HG02973 (cell line): ENCODE results near the gene FRMD4A.
"Not testable (repeated sequence)": the region's sequence is repeated elsewhere in the genome, so short reads cannot be mapped to it uniquely, and the experiment has no call there.

Source experiments
- ATAC-seq: cut with Tn5 transposase; IDR thresholded peaks from one replicate; pipeline ENCODE4 v1.9.1; 2021; ENCODE audit warnings: moderate library complexity; ENCODE audit not compliant: unreplicated experiment

The FRMD4A gene

DNA sequence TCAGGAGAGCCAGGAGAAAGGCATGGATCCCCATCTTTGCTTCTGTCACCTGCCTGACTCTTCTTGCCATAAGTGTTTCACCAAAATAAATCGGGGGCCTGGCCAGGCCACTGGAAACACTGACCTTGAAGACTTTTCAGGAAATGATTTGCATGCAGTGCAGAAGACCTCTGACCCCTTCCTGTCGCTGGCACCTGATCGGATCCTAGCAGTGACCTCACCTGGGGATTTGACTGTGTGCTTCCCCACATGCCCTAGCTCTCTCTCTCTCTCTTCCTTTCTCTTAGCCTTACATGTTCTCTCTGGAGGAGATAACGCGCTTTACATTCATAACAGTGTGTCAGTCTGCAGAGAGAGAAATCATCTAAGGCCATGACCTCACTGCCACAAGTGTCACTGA is 500.9 kb downstream of the FRMD4A start:
- no peak for ATAC-seq

DNA sequence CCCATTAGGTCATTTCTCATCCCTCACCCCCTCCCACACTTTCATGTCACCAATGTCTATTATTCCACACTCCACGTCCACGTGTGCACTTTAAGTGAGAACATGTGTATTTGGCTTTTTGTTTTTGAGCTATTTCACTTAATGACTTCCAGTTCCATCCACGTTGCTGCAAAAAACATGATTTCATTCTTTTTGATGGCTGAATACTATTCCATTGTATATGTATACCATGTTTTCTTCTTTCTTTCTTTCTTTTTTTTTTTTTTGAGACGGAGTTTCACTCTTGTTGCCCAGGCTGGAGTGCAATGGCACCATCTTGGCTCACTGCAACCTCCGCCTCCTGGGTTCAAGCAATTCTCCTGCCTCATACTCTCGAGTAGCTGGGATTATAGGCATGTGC is 502.4 kb downstream of the FRMD4A start:
- ATAC-seq: not testable (repeated sequence)

DNA sequence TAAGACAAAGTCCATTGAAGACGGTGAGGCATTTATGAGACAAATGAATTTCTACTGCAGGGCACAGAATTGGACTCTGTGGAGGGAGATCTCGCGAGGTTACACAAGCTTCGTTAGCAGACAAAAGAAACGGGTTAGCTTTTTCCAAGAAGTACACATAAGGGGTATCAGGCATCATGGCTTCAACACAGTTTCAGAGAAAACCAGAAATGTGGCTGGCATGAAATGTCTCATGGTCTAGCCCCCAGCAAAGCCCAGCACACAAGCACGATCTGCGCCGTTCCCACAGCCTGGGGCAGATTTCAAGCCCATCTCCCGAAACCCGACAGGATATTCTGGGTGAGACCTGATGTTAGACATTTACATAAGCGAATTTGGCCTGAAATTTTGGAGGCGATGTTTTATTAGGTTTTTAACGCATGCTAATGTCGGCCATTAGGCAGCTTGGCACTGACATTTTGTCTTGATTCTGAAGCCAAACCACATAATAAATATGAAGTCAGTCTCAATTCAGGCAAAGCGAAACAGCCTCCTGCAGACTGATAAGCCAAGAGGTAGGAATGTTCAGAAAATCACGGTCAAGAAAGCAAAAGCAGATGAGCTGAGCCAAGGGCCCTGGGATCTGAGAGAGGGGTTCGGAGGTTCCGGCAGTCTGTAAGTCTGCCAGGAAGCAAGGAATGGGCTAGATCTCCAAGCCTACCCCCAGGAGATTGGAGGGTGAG is 503.5 kb downstream of the FRMD4A start:
- ATAC-seq: no peak

DNA sequence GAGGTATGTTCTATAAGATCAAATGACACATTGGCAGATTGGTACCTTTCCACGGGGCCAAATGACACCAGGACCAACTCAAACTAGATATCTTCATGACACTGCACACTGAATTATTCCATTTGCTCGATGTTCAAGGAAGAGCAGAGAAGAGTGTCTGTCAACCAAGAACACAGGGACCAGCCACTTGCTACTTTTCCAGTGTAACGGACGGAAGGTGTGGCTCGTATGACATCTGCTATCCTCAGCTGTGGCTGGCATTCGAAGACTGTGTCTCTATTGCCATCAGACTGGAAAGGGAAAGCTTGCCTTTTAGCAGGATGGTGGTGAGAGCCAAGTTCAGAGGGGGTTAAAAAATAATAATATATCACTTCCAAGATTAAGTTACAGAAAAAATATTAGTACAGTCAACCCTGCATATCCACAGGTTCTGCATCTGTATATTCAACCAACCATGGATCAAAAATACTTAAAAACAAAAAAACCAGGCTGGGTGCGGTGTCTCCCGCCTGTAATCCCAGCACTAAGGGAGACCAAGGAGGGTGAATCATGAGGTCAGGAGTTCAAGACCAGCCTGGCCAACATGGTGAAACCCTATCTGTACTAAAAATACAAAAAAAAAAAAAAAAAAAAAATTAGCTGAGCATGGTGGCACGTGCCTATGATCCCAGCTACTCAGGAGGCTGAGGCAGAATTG is 506.9 kb downstream of the FRMD4A start:
- no peak for ATAC-seq

DNA sequence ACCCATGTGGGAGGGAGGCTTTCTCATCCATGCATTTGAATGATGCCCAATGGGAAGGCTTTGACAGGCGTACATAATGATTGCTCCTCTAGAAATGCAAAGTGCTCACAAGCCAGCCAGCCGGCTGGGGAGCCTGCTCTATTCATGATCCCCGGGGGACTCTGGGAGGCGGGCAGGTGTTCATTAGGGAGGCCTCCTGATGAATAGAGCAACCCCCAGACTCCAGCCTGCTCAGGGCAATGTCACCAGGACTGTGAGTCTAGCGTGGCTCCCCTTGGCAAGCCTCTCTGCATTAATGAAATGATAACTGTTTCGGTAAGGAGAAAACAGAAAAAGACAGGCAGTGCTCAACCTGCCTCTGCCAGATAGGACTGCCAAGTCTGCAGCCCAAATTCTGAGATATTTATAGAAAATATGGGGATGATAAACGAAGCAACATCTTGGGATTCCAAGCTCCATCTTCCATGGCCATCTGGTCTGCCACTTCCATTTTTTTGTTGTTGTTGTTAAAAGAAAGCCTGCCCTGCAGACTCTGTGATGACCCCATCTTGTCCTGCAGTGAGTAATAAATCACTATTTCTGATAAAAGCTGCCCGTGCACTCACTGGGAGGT is 507.5 kb downstream of the FRMD4A start:
- no peak for ATAC-seq

DNA sequence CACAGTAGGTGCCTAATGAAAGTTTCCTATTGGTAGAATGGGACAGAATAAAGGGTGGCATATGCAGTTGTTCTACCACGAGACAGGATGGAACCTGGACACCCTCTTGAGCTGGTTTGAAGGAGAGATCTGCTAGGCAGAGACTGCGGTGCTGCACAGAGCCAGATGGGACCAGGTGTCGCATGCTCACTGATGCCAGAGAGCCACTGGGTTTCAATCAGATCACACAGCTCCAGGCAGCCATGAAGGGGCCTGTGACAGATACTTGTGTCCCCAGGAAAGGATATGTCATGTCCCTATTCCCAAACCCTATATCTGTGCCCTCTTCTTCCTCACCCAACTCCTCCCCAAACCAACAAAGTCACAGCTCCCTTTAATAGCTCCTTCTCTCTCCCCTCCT is 508.2 kb downstream of the FRMD4A start:
- no peak for ATAC-seq

DNA sequence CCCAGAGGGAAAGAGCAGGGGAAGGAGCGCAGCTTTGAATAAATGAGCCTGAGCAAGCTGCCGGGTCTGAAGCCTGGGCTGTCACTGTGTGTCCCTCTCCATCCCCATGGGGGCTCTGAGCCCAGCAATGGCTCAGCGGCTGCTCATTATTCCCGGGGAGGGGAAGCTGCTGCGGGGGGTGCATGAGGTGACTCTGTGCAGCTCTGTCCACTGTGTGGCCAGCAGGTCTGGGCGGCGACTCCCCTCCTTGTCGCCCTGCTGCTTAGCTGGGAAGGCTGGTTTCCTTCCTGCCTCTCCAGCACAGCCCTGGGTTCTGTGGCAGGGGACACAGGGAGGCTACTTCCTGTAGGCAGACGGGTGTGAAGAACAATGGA is 509.8 kb downstream of the FRMD4A start:
- ATAC-seq: no peak

DNA sequence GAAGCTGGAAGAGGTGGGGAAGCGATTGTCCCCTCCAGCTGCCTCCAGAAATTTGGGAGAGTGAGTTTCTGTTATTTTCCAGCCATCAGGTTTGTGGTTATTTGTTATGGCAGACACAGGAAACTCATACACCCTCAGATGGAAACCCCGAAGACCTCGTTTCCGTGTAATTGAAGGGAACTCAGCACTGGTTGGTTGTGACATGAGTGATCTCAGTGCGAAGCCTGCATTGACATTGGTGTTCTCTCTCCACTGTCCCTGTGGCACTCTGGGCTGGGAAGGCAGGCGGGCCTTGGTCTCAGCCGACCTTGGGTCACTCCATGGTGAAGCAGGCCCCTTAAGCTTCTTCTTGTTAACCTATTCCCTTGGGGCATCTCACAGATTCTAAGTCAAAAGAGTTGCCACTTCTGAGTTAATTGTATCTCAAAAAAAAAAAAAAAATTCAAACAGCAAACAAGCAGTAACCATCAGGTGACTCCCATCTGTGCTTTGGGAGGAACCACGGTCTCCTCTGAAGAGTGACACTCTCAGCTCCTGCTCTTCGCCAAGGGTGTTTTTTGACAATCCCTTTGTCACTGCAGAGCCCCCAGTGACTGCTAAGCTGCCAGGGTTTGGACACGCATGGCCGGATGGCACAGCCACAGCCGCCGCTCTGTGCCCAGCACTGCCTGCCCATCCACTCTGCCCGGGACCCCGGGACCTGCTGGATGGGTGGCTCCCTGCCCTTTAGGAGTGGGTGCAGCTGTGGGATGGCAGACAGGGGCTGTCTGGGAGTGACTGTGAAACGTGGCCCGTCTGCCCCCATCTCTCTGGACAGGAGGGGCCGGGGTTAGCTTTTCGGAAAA is 510.4 kb downstream of the FRMD4A start:
- no peak for ATAC-seq

DNA sequence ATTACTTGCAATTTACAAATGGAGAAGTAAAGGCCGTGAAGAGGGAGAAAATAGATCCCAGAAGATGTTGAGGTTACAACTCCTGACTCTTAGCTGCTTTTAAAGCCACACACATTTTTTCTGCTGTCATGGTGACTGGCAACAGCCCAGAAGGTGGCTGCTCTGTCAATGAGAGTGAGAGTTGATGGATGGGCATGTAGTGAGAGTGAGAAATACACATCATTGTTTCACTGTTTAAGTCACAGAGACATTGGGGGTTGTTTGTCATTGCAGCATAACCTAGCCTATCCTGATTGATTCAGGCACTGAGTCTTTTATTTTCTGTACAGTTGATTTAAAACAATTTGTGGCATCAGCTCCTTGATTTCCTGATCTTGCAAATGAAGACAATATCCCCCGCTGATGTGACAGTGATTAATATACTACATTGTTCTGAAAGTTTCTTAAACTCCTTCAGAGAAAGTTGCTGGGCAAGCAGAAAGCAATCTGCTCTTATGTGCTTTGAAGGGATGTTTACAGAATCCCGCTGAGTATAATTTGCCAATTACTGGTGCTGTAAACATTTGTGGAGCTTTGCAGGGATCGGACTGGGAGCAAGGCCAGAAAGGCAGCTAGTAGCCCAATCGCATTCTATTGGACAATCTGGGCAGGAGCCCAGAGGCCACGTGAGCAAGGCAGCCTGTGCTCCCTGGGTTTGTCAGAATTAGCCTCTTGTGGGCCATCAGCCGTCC is 514.4 kb downstream of the FRMD4A start:
- no peak for ATAC-seq

DNA sequence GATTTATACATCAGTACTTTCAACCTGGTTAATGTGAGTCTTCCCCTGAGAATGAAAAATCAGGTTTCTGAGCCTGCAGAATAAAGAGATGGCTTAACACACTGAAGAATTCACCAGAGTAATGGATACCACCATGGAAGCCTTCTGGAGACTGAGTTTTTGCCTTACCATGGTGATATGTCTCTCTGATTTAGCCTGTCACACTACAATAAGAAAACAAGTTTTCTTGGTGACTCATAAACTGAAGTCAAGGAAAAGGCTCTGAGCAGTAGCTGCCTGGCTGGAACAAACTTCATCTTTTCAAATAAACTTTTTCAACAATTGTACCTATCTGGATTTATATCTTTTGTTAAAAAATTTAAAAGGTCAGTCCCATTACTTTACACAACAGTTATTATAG is 515.0 kb downstream of the FRMD4A start:
- ATAC-seq: no peak

DNA sequence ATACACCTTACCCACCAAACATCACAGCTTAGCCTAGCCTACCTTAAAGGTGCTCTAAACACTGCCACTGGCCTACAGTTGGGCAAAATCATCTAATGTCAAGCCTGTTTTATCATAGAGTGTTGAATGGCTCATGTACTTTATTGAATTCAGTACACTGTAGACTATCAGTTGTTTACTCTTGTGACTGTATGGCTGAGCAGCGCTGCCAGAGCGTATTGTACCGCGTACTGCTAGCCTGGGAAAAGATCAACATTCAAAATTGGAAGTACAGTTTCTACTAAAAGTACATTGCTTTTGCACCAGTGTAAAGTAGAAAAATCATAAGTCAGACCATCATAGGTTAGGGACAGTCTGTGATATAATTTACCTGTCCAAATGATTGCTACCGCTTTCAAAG is 517.2 kb downstream of the FRMD4A start:
- ATAC-seq: no peak

DNA sequence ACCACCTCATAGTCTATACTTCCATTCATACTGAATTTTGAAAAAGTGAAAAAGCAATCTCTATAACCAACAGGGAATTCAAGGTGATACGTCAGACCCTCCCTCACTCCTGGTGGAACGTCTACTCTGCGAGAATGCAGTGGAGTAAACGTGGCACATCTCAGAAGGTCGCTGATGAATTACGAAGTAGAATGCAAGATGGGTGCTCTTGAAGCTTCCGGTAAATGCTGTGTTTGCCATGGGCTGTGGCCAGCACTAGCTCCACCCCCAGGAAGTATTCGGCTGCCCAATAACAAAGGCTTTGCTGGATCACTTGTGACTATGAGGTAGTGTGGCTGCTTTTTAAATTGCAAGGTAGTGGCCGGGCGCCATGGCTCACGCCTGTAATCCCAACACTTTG is 517.9 kb downstream of the FRMD4A start:
- no peak for ATAC-seq

DNA sequence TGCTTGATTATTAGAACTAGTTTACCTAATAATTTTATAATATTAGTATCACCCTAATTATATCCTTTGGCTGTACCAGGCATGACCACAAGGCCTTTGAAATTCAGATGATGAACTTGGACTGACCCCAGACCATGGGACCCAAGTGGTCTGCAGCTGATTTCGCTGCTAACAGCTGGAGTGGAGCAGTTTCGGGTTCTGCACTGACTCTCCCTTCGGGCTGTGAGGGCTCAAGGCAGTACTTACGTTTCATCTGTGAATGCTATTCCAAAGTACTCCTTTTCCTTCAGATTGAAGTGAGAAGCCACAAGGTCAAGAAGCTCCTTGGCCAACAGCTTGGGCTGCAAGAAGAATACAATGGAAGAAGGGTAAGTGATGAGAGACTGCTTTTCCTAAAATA is 520.2 kb downstream of the FRMD4A start:
- no peak for ATAC-seq

DNA sequence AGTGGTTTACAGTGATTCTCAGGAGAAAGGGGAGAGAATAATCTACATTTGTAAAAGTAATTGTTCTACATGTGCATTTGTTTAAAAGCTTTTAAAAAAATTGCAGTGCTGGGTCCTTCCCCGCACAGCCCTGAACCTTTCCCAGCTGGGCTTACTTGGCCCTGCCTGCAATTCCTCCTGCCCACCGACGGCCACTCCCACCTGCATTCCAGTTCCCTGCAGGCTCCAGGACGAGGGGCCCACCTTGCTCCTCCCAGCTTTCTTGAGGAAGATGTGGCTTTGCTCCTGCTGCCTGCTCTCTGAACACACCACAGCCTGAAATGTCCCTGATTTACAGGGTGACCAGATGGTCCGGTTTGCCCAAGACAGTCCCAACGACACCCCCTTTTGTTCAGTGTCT is 521.3 kb downstream of the FRMD4A start:
- ATAC-seq: no peak

DNA sequence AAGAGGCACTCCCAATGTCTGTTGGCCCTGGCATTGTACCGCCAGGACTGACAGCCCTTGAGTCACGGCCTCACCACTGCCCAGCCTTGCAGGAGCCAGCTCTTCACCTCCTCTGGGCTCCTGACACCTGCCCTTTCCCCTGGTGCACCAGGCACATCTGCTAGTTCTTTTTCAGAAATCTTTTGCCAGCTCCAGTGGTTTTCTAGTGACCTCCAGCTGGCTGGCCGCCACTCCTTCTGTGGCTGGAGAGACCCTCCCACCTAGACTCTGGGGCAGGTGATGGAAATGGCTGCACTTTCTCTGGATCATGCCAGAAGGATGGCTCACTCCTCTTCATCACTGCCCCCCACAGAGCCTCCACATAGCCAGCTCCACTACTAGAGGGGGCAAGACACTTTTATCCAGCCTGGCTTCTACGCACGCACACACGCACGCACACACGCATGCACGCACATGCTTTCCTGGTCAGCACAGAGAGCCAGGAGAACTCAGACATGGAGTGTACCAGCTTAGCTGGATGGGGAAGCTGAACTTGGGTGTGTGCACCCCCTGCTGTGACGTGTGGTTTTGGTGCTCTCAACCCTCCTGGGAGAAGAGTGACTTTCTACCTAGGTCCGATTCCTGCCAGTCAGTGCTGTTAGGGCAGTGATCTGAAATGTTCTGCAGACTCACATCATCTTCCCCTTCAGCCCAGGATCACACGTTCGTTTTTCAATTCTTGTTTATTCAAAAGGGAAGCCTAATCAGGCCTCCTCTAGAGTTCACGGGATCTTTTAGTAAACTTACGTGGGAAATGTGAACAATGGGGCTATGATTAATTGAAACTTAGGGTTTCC is 522.0 kb downstream of the FRMD4A start:
- ATAC-seq: no peak

DNA sequence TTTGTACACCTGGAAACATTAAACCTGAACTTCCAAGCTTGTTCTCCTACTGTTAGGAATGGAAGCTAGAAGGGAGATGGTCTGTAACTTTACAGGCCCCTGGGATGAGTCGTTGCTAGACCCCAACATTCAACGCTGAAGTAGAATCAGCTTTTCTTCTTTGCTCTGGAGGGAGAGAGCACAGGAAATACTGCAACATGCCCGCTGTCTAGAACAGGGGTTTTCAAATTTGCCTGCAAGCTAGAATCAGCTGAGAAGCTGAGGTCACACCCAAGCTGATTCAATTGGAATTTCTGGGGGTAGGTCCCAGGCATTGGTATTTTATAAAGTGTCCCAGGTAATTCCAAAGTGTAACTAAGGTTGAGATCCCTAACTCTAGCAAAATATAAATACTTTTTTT is 524.3 kb downstream of the FRMD4A start:
- ATAC-seq: no peak

DNA sequence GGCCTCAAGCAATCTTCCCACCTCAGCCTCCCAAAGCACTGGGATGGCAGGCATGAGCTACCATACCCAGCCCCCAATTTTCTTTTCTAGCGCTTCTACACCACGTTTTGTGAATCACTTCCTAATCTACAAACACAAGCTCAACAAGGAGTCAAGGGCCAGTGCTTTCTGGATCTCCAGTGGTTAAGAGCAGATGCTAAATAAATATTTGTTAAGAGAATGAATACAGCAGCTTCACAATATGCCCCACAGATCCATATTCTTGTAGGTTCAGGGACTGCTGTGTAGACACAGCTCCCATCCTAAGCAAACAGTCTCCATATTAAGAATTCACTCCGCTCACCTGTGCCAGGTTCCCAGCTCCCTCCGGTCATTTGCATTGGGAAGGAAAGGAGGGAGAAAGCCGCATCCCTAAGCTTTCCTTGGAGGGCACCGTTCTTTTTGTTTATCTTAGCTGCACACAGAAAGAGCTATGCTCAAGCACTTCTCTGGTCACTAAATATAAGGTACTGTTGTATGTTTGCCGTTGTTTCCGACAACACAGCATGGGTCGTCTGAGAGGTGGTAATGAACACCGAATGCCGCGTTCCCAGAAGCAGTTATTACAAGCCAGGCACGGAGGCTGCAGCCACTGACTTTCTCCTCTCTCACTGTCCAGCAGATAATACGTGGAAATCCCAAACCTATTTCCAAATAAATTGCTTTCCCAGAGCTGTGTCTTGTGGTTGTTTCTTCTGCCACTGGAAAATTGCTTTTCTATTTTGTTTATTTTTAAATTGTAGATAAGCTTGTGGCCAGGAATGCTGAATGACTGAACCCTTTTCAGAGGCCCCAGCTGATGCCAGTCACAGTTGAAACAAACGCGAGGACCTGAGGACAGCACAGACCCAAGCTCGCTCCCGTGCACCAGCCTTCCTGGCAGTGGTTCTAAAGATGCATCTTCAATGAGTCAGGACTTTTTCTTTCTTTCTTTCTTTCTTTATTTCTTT is 526.9 kb downstream of the FRMD4A start:
- ATAC-seq: no peak

DNA sequence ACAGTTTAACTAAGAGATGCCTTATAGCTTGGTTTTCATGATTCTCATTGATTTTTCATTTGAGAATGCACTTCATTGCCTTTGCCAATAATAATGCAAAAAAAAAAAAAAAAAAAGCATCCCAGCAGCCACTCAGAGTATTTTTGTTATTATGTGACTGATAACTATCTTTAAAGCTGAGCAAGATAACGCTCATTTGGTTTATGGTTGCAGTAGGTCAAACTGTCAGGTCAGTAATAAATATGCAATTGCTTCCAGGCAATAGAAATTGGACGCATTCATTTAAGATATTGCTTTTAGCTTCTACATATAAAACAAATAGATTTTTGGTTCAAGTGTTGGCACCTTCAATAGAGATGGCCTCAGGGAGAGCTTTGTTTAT is 528.8 kb downstream of the FRMD4A start:
- ATAC-seq: no peak
